HFFc6 (cell line): ENCODE results near the gene MIGA2. TPM values are rescaled to one million over a fixed set of nuclear protein-coding genes. Genes with fewer than 3 reads are reported as not detected.

Experiments used
- DNase-seq: peaks from one replicate; pipeline ENCODE4 v3.0.0-alpha.2; 2018
- H3K27ac Mint-ChIP-seq: 2 replicates; pipeline ENCODE4 v1.8.0; 2020; ENCODE audit warnings: mild to moderate bottlenecking, mixed read lengths
- H3K27me3 Mint-ChIP-seq: 2 replicates; pipeline ENCODE4 v1.8.0; 2021; ENCODE audit warnings: mild to moderate bottlenecking, moderate library complexity, mixed read lengths; ENCODE audit not compliant: insufficient read depth
- H3K36me3 Mint-ChIP-seq: 2 replicates; pipeline ENCODE4 v1.8.0; 2021; ENCODE audit warnings: low read depth, mixed read lengths
- H3K4me1 Mint-ChIP-seq: 2 replicates; pipeline ENCODE4 v1.8.0; 2020; ENCODE audit warnings: low read depth, mixed read lengths
- H3K4me3 Mint-ChIP-seq: 2 replicates; pipeline ENCODE4 v1.8.0; 2020; ENCODE audit warnings: mild to moderate bottlenecking, moderate library complexity, mixed read lengths
- H3K9me3 Mint-ChIP-seq: 2 replicates; pipeline ENCODE4 v1.8.0; 2020; ENCODE audit warnings: mild to moderate bottlenecking, mixed read lengths
- CTCF ChIP-seq: fragments of 200-600 bp; sonication (generic); IDR thresholded peaks from 2 replicates; pipeline ENCODE4 v1.5.0; 2021; ENCODE audit warnings: antibody characterized with exemption, mild to moderate bottlenecking
- total RNA-seq, 6 experiments: library from RNA; stranded (reverse); fragmentation: NEBNext Ultra II Directional; extraction: Animal tissue kit (Norgen Biotek cat#: 25700); gene quantifications; 2 replicates in 1 of 6; 3 replicates in 5 of 6; pipeline ENCODE4 v1.2.3, GENCODE V29; 2021

Gene MIGA2
- total RNA-seq, 6 experiments from 2014 or later: 20.2 to 30.2 (median 22.2) TPM

GRCh38 chr9:129022037-129022436 is 14.4 kb upstream of the MIGA2 start:
- no peaks in the 10 kb centered on the region for H3K9me3 Mint-ChIP-seq
- H3K36me3 Mint-ChIP-seq: no peaks in the 10 kb centered on the region
- H3K27me3 Mint-ChIP-seq: peaks cover 2% of the 10 kb centered on the region; the same call in 1 of the 2 replicates
- H3K4me3 Mint-ChIP-seq: no peak overlapping the region
- DNase-seq: no peak
- H3K27ac Mint-ChIP-seq: peak overlapping the region; percentile 55; the same call in 1 of the 2 replicates
- H3K4me1 Mint-ChIP-seq: peaks cover 36% of the 10 kb centered on the region
- no peak for TF ChIP-seq CTCF

DNA sequence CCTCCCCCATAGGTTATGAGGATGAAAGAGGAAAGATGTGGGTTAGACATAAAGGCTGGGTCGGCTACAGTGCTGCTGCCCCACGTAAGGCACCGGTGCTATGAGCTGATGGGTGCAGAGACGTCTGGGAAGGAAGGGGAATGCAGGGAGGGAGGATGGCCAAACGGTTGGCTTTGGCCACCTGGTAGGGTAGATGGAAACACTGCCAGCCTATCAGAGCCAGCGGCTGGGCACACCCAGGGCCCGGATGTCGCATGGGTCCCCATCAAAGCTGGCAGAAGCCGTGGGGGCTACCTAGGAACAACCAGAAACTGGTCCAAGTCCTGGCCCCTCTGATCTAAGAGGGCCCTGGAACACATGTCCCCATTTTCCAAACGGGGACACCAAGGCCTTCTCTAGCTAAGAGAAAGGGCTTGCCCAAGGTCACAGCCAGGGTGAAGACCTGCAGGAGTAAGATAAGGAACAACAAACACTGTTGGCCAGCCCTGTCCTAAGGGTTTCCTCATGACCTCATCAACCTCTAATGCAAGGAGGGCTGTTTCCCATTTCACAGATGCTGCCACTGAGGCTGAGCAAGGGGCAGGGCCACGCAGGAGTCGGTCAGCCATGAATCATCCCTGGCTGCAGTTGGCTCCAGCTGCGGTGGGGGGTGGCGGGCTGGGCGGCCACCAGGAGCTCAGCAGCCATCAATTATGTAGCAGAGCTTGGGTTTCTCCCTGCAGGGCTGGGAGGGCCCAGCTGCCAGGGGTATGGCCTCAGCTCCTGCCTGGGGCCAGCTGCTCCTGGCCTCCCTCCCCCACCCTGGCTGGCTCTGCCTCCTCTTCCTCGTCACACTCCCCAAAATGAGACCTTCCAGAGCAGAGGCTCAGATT is 13.2 kb upstream of the MIGA2 start:
- H3K9me3 Mint-ChIP-seq: no peaks in the 10 kb centered on the region
- peaks cover 2% of the 10 kb centered on the region; the same call in 1 of the 2 replicates for H3K27me3 Mint-ChIP-seq
- DNase-seq: peak; percentile 69
- H3K36me3 Mint-ChIP-seq: no peaks in the 10 kb centered on the region
- peaks cover 41% of the 10 kb centered on the region for H3K4me1 Mint-ChIP-seq
- no peak overlapping the region for H3K4me3 Mint-ChIP-seq
- TF ChIP-seq CTCF: no peak
- peak overlapping the region; percentile 68 for H3K27ac Mint-ChIP-seq

GRCh38 chr9:129023908-129024233 is 12.6 kb upstream of the MIGA2 start:
- Mint-ChIP-seq H3K4me3 (no peak overlapping the region), H3K27me3 (peaks cover 2% of the 10 kb centered on the region; the same call in 1 of the 2 replicates), H3K9me3 (no peaks in the 10 kb centered on the region), H3K4me1 (peaks cover 41% of the 10 kb centered on the region), H3K36me3 (no peaks in the 10 kb centered on the region), H3K27ac (peak overlapping the region; percentile 68)
- DNase-seq: no peak
- no peak for TF ChIP-seq CTCF

DNA sequence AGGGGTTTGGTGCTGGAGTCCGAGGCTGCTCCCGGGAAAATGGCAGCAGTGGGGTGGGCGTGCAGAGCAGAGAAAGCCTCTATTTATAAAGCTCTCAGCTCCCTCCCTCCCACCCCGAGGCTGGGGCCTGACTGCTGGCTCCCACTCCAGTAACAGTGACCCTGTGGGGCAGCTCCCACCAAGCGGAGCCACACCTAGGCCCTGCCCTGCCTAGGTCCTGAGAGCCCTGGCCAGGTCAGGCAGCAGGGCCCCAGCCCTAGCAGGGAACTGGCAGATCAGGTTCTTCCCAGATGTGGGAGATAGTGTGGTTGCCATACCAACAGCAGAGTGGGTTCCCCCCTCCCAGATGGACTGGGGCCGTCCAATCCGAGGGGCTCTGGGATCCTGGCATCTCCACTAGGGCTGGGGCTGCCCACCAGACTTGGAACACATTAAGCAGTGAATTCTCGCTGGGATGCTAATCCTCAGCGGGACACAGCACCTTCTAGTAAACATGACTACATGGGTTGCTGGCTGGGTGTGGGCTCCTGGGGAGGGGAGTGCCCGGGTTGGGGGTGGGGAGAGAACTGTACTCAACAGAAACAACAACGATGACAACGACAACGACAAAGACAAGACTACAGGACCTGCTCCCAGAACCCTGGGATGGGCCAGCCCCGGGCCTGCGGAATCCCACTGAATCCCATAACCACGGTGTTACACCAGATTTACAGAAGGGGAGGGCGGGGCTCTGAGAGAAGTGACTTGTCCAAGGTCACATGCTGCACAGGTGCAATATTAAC is 9.8 kb upstream of the MIGA2 start:
- Mint-ChIP-seq H3K27me3 (peaks cover 2% of the 10 kb centered on the region; the same call in 1 of the 2 replicates), H3K27ac (0 out of 2 replicates have a peak overlapping the region, but pooled peaks have one; percentile 27), H3K4me3 (peak overlapping the region; percentile 88), H3K36me3 (no peaks in the 10 kb centered on the region), H3K9me3 (no peaks in the 10 kb centered on the region), H3K4me1 (peaks cover 41% of the 10 kb centered on the region)
- DNase-seq: no peak
- no peak for TF ChIP-seq CTCF

DNA sequence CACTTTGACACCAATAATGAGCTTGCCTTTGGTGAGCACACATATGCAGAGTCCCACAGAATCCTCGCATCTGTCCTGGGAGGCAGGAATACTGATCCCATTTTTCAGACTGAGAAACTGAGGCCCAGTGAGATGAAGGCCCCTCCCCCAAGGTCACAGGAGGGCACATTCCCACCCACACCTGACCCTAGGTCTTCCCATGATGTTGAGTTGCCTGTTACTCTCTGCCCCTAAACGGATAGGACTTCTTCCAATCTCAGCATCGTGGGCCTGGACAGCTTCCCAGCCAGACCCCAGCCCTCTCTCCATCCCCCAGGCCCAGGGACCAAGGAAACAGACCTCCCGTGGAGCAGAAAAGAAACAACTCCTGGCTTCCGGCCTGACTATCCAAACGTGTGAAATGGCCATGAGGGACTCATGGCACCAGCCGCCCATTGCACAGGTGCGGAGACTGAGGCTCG is 9.2 kb upstream of the MIGA2 start:
- peak overlapping the region; percentile 88 for H3K4me3 Mint-ChIP-seq
- no peaks in the 10 kb centered on the region for H3K36me3 Mint-ChIP-seq
- no peak for DNase-seq
- H3K9me3 Mint-ChIP-seq: no peaks in the 10 kb centered on the region
- H3K27me3 Mint-ChIP-seq: peaks cover 2% of the 10 kb centered on the region; the same call in 1 of the 2 replicates
- peak overlapping the region; percentile 27; the same call in 1 of the 2 replicates for H3K27ac Mint-ChIP-seq
- peaks cover 37% of the 10 kb centered on the region for H3K4me1 Mint-ChIP-seq
- no peak for TF ChIP-seq CTCF
